ENCODE measurements around the gene IL21.

Gene IL21

GRCh38 chr4:122661176-122662160, 40.6 kb upstream of the IL21 start:
- no peak overlapping the region for H3K23ac ChIP-seq (ENCODE audit: low read depth, low read length, poor library complexity)
- H3K27ac ChIP-seq (replicated peaks; ENCODE audit: low read length), result no peak overlapping the region
- H2BK12ac ChIP-seq (ENCODE audit: low read length), result no peak overlapping the region
- H3K18ac ChIP-seq (ENCODE audit: low read length), result no peak overlapping the region
- H3K36me3 ChIP-seq (replicated peaks in 1 of 2; ENCODE audit: control insufficient read depth in 2 of 2, insufficient read depth in 2 of 2, low read length in 2 of 2), result no peaks in the 10 kb centered on the region
- no peak overlapping the region for H3K4me2 ChIP-seq (ENCODE audit: insufficient read depth, low read length, poor library complexity, severe bottlenecking)
- H3K4me3 ChIP-seq (ENCODE audit: low read length in 2 of 2), result no peak overlapping the region
- no peak overlapping the region for H2AFZ ChIP-seq (ENCODE audit: low read length)
- H2BK15ac ChIP-seq (ENCODE audit: low read length), result no peak overlapping the region
- no peaks in the 10 kb centered on the region for H3K79me1 ChIP-seq (ENCODE audit: low read depth, low read length)
- no peak overlapping the region for H2AK5ac ChIP-seq (ENCODE audit: low read depth, low read length)
- no peak overlapping the region for H4K8ac ChIP-seq (ENCODE audit: low read depth, low read length)
- H3K27me3 ChIP-seq (ENCODE audit: control insufficient read depth in 3 of 3, insufficient read depth in 3 of 3, low read depth in 1 of 3, low read length in 3 of 3), result no peaks in the 10 kb centered on the region
- no peak overlapping the region for H3K9ac ChIP-seq (ENCODE audit: low read depth, low read length, poor library complexity)
- H2BK5ac ChIP-seq (ENCODE audit: low read length), result no peak overlapping the region
- H3K9me3 ChIP-seq (replicated peaks in 1 of 2; ENCODE audit: control insufficient read depth in 2 of 2, insufficient read depth in 1 of 2, low read depth in 1 of 2, low read length in 2 of 2), result no peaks in the 10 kb centered on the region
- no CpG with 5 or more reads among the region's 4 CpGs for WGBS, 2 donors (ENCODE audit: extremely low coverage in 2 of 2, insufficient read length in 2 of 2, insufficient replicate concordance in 1 of 2)
- no peak overlapping the region for H3K14ac ChIP-seq (ENCODE audit: low read length)
- H2BK120ac ChIP-seq (ENCODE audit: low read depth, low read length), result no peak overlapping the region
- H4K91ac ChIP-seq (ENCODE audit: low read depth, low read length, poor library complexity), result no peak overlapping the region
- H3K4me1 ChIP-seq (ENCODE audit: control insufficient read depth in 2 of 2, insufficient read depth in 1 of 2, low read depth in 1 of 2, low read length in 2 of 2), result peaks cover 0 to 3% of the 10 kb centered on the region in 2 donors
- DNase-seq (ENCODE audit: low spot score), result no peak
- H3K4ac ChIP-seq (ENCODE audit: low read length), result no peak overlapping the region

- H4K91ac ChIP-seq (ENCODE audit: low read depth, low read length, poor library complexity), result no peak overlapping the region
- no peak overlapping the region for H3K4ac ChIP-seq (ENCODE audit: low read length)
- H2BK15ac ChIP-seq (ENCODE audit: low read length), result no peak overlapping the region
- H2BK12ac ChIP-seq (ENCODE audit: low read length), result no peak overlapping the region
- no peak overlapping the region for H3K18ac ChIP-seq (ENCODE audit: low read length)
- H3K36me3 ChIP-seq (replicated peaks in 1 of 2; ENCODE audit: control insufficient read depth in 2 of 2, insufficient read depth in 2 of 2, low read length in 2 of 2), result no peaks in the 10 kb centered on the region
- no peak overlapping the region for H3K4me3 ChIP-seq (ENCODE audit: low read length in 2 of 2)
- peaks cover 0 to 3% of the 10 kb centered on the region in 2 donors for H3K4me1 ChIP-seq (ENCODE audit: control insufficient read depth in 2 of 2, insufficient read depth in 1 of 2, low read depth in 1 of 2, low read length in 2 of 2)
- no peak overlapping the region for H2AK5ac ChIP-seq (ENCODE audit: low read depth, low read length)
- H3K9me3 ChIP-seq (replicated peaks in 1 of 2; ENCODE audit: control insufficient read depth in 2 of 2, insufficient read depth in 1 of 2, low read depth in 1 of 2, low read length in 2 of 2), result no peaks in the 10 kb centered on the region
- no peak overlapping the region for H3K27ac ChIP-seq (replicated peaks; ENCODE audit: low read length)
- no peak overlapping the region for H3K9ac ChIP-seq (ENCODE audit: low read depth, low read length, poor library complexity)
- no peak overlapping the region for H3K14ac ChIP-seq (ENCODE audit: low read length)
- no peak overlapping the region for H2AFZ ChIP-seq (ENCODE audit: low read length)
- no peak overlapping the region for H3K23ac ChIP-seq (ENCODE audit: low read depth, low read length, poor library complexity)
- H3K27me3 ChIP-seq (ENCODE audit: control insufficient read depth in 3 of 3, insufficient read depth in 3 of 3, low read depth in 1 of 3, low read length in 3 of 3), result no peaks in the 10 kb centered on the region
- no peak for DNase-seq (ENCODE audit: low spot score)
- H2BK5ac ChIP-seq (ENCODE audit: low read length), result no peak overlapping the region
- no CpG with 5 or more reads among the region's 1 CpG for WGBS, 2 donors (ENCODE audit: extremely low coverage in 2 of 2, insufficient read length in 2 of 2, insufficient replicate concordance in 1 of 2)
- H4K8ac ChIP-seq (ENCODE audit: low read depth, low read length), result no peak overlapping the region
- no peak overlapping the region for H3K4me2 ChIP-seq (ENCODE audit: insufficient read depth, low read length, poor library complexity, severe bottlenecking)
- H3K79me1 ChIP-seq (ENCODE audit: low read depth, low read length), result no peaks in the 10 kb centered on the region
- H2BK120ac ChIP-seq (ENCODE audit: low read depth, low read length), result no peak overlapping the region
Measured at GRCh38 chr4:122658818-122659295, 38.0 kb upstream of the IL21 start.

GRCh38 chr4:122658377-122658776, 37.5 kb upstream of the IL21 start:
- Histone ChIP-seq H2BK12ac (ENCODE audit: low read length) (no peak overlapping the region), H2AK5ac (ENCODE audit: low read depth, low read length) (no peak overlapping the region), H3K23ac (ENCODE audit: low read depth, low read length, poor library complexity) (no peak overlapping the region), H2BK15ac (ENCODE audit: low read length) (no peak overlapping the region), H3K9ac (ENCODE audit: low read depth, low read length, poor library complexity) (no peak overlapping the region), H3K36me3 (replicated peaks in 1 of 2; ENCODE audit: control insufficient read depth in 2 of 2, insufficient read depth in 2 of 2, low read length in 2 of 2) (no peaks in the 10 kb centered on the region), H3K4me1 (ENCODE audit: control insufficient read depth in 2 of 2, insufficient read depth in 1 of 2, low read depth in 1 of 2, low read length in 2 of 2) (peaks cover 0 to 3% of the 10 kb centered on the region in 2 donors), H2AFZ (ENCODE audit: low read length) (no peak overlapping the region), H3K18ac (ENCODE audit: low read length) (no peak overlapping the region), H3K4me2 (ENCODE audit: insufficient read depth, low read length, poor library complexity, severe bottlenecking) (no peak overlapping the region), H3K14ac (ENCODE audit: low read length) (no peak overlapping the region), H3K4ac (ENCODE audit: low read length) (no peak overlapping the region), H4K8ac (ENCODE audit: low read depth, low read length) (no peak overlapping the region), H4K91ac (ENCODE audit: low read depth, low read length, poor library complexity) (no peak overlapping the region), H2BK5ac (ENCODE audit: low read length) (no peak overlapping the region), H3K27ac (replicated peaks; ENCODE audit: low read length) (no peak overlapping the region), H3K9me3 (replicated peaks in 1 of 2; ENCODE audit: control insufficient read depth in 2 of 2, insufficient read depth in 1 of 2, low read depth in 1 of 2, low read length in 2 of 2) (no peaks in the 10 kb centered on the region), H3K27me3 (ENCODE audit: control insufficient read depth in 3 of 3, insufficient read depth in 3 of 3, low read depth in 1 of 3, low read length in 3 of 3) (no peaks in the 10 kb centered on the region), H3K4me3 (ENCODE audit: low read length in 2 of 2) (no peak overlapping the region), H3K79me1 (ENCODE audit: low read depth, low read length) (no peaks in the 10 kb centered on the region), H2BK120ac (ENCODE audit: low read depth, low read length) (no peak overlapping the region)
- WGBS, 2 donors (ENCODE audit: extremely low coverage in 2 of 2, insufficient read length in 2 of 2, insufficient replicate concordance in 1 of 2), result 100% methylated on average over 1 of the region's 2 CpGs; no CpG with 5 or more reads in 1 of the 2 donors
- DNase-seq (ENCODE audit: low spot score), result no peak

- Histone ChIP-seq H3K23ac (ENCODE audit: low read depth, low read length, poor library complexity) (no peak overlapping the region), H3K9ac (ENCODE audit: low read depth, low read length, poor library complexity) (no peak overlapping the region), H2BK5ac (ENCODE audit: low read length) (no peak overlapping the region), H2AK5ac (ENCODE audit: low read depth, low read length) (no peak overlapping the region), H4K8ac (ENCODE audit: low read depth, low read length) (no peak overlapping the region), H3K14ac (ENCODE audit: low read length) (no peak overlapping the region), H4K91ac (ENCODE audit: low read depth, low read length, poor library complexity) (no peak overlapping the region), H3K27me3 (ENCODE audit: control insufficient read depth in 3 of 3, insufficient read depth in 3 of 3, low read depth in 1 of 3, low read length in 3 of 3) (no peaks in the 10 kb centered on the region), H2AFZ (ENCODE audit: low read length) (no peak overlapping the region), H2BK15ac (ENCODE audit: low read length) (no peak overlapping the region), H3K36me3 (replicated peaks in 1 of 2; ENCODE audit: control insufficient read depth in 2 of 2, insufficient read depth in 2 of 2, low read length in 2 of 2) (no peaks in the 10 kb centered on the region), H3K4me2 (ENCODE audit: insufficient read depth, low read length, poor library complexity, severe bottlenecking) (no peak overlapping the region), H3K18ac (ENCODE audit: low read length) (no peak overlapping the region), H2BK12ac (ENCODE audit: low read length) (no peak overlapping the region), H2BK120ac (ENCODE audit: low read depth, low read length) (no peak overlapping the region), H3K4me3 (ENCODE audit: low read length in 2 of 2) (no peak overlapping the region), H3K4me1 (ENCODE audit: control insufficient read depth in 2 of 2, insufficient read depth in 1 of 2, low read depth in 1 of 2, low read length in 2 of 2) (peaks cover 0 to 1% of the 10 kb centered on the region in 2 donors), H3K4ac (ENCODE audit: low read length) (no peak overlapping the region), H3K27ac (replicated peaks; ENCODE audit: low read length) (no peak overlapping the region), H3K9me3 (replicated peaks in 1 of 2; ENCODE audit: control insufficient read depth in 2 of 2, insufficient read depth in 1 of 2, low read depth in 1 of 2, low read length in 2 of 2) (no peaks in the 10 kb centered on the region), H3K79me1 (ENCODE audit: low read depth, low read length) (no peaks in the 10 kb centered on the region)
- no CpG with 5 or more reads among the region's 1 CpG for WGBS, 2 donors (ENCODE audit: extremely low coverage in 2 of 2, insufficient read length in 2 of 2, insufficient replicate concordance in 1 of 2)
- no peak for DNase-seq (ENCODE audit: low spot score)
Measured at GRCh38 chr4:122657553-122657952, 36.7 kb upstream of the IL21 start.
